Activated CD8-positive, alpha-beta T cell treated with anti-CD3 and anti-CD28 coated beads for 36 hours (primary cell): Measurements from ENCODE around the gene SFTPB. TPM values are rescaled to one million over a fixed set of nuclear protein-coding genes. Genes with fewer than 3 reads are reported as not detected.
"Not testable (repeated sequence)": the region's sequence is repeated elsewhere in the genome, so short reads cannot be mapped to it uniquely, and the experiment has no call there.

Experiments
- ATAC-seq: fragments of 200-7000 bp; cut with Tn5 transposase; one replicate; pipeline ENCODE4 v1.10.0; 2021; ENCODE audit warnings: mild to moderate bottlenecking, moderate library complexity
- CTCF ChIA-PET: fragments of 350-600 bp; sonication (Branson Sonifier 250); formaldehyde crosslinking; loops from one replicate; lab custom pipeline; 2021; ENCODE audit warnings: antibody characterized with exemption; lab: Charles Lee
- POLR2A ChIA-PET: fragments of 350-600 bp; sonication (Branson Sonifier 250); formaldehyde crosslinking; loops from one replicate; lab custom pipeline; 2021; ENCODE audit warnings: antibody characterized with exemption; lab: Charles Lee
- DNase-seq: peaks from one replicate; pipeline ENCODE4 v3.0.0-alpha.2; 2020
- H3K27ac Mint-ChIP-seq: one replicate; pipeline ENCODE4 v1.8.0; 2021; ENCODE audit warnings: mild to moderate bottlenecking, mixed read lengths
- H3K27me3 Mint-ChIP-seq: one replicate; pipeline ENCODE4 v1.8.0; 2021; ENCODE audit warnings: mixed read lengths
- H3K36me3 Mint-ChIP-seq: one replicate; pipeline ENCODE4 v1.8.0; 2021; ENCODE audit warnings: low read depth, mixed read lengths
- H3K4me1 Mint-ChIP-seq: one replicate; pipeline ENCODE4 v1.8.0; 2021; ENCODE audit warnings: low read depth, mixed read lengths
- H3K4me3 Mint-ChIP-seq: one replicate; pipeline ENCODE4 v1.8.0; 2021; ENCODE audit warnings: mild to moderate bottlenecking, moderate library complexity, mixed read lengths
- H3K9me3 Mint-ChIP-seq: one replicate; pipeline ENCODE4 v1.8.0; 2021; ENCODE audit warnings: mixed read lengths
- CTCF ChIP-seq: fragments of 200-600 bp; IDR thresholded peaks from one replicate; pipeline ENCODE4 v1.8.0; 2022; ENCODE audit warnings: antibody characterized with exemption, mild to moderate bottlenecking
- intact Hi-C: fragments of 100-400 bp; cut with micrococcal nuclease; formaldehyde crosslinking; loops from one replicate; pipeline ENCODE4 v1.10.0; 2022
- total RNA-seq, 2 experiments: library from RNA; stranded (reverse); gene quantifications; one replicate each; pipeline ENCODE4 v1.2.3, GENCODE V29; 2021

SFTPB gene
- total RNA-seq, 2 experiments from 2014 or later, result not detected

GRCh38 chr2:85675866-85676548 lies 8.0 kb upstream of the SFTPB start:
- intact Hi-C loops, result no loop called here
- ATAC-seq (no peak), DNase-seq (no peak)
- no peak overlapping the region for H3K4me3 Mint-ChIP-seq
- no peaks in the 10 kb centered on the region for H3K9me3 Mint-ChIP-seq
- H3K36me3 Mint-ChIP-seq, result no peaks in the 10 kb centered on the region
- ChIA-PET CTCF (interaction anchor here (0.7 to 1.9 kb wide), 6 partner anchors 30 to 347 kb away, joined by 3 to 9 read pairs (median 4); no protein-coding TSS in a partner anchor), POLR2A (no interaction called here)
- no peak for TF ChIP-seq CTCF
- H3K4me1 Mint-ChIP-seq, result peaks cover 9% of the 10 kb centered on the region
- no peak overlapping the region for H3K27ac Mint-ChIP-seq
- H3K27me3 Mint-ChIP-seq, result peaks cover 2% of the 10 kb centered on the region

GRCh38 chr2:85675427-85675826 lies 7.4 kb upstream of the SFTPB start:
- DNase-seq, result no peak
- intact Hi-C loops, result no loop called here
- Mint-ChIP-seq H3K9me3 (no peaks in the 10 kb centered on the region), H3K4me3 (no peak overlapping the region), H3K4me1 (peaks cover 4% of the 10 kb centered on the region), H3K27me3 (peaks cover 2% of the 10 kb centered on the region), H3K27ac (no peak overlapping the region), H3K36me3 (no peaks in the 10 kb centered on the region)
- no peak for ATAC-seq
- TF ChIP-seq CTCF, result no peak
- CTCF ChIA-PET, result interaction anchor here (1.1 to 1.9 kb wide), 3 partner anchors 33 to 54 kb away, joined by 3 to 9 read pairs (median 4); no protein-coding TSS in a partner anchor
- POLR2A ChIA-PET, result no interaction called here

- Mint-ChIP-seq H3K27me3 (no peaks in the 10 kb centered on the region), H3K27ac (no peak overlapping the region), H3K4me3 (no peak overlapping the region), H3K4me1 (peaks cover 3% of the 10 kb centered on the region), H3K36me3 (no peaks in the 10 kb centered on the region), H3K9me3 (no peaks in the 10 kb centered on the region)
- ChIA-PET CTCF (interaction anchor here (1.6 kb wide), 1 partner anchor 34 kb away, joined by 4 read pairs; no protein-coding TSS in a partner anchor), POLR2A (interaction anchor here (0.7 kb wide), 1 partner anchor 12 kb away, joined by 3 read pairs; no protein-coding TSS in a partner anchor)
- TF ChIP-seq CTCF, result no peak
- intact Hi-C loops, result no loop called here
- no peak for ATAC-seq
- DNase-seq, result no peak
Observed at GRCh38 chr2:85674417-85674816, 6.4 kb upstream of the SFTPB start.

- ChIA-PET POLR2A (no interaction called here), CTCF (interaction anchor here (1.0 to 1.6 kb wide), 3 partner anchors 33 to 77 kb away, joined by 3 to 6 read pairs (median 4); no protein-coding TSS in a partner anchor)
- ATAC-seq (no peak), DNase-seq (no peak)
- no peaks in the 10 kb centered on the region for H3K36me3 Mint-ChIP-seq
- H3K9me3 Mint-ChIP-seq, result no peaks in the 10 kb centered on the region
- no peak overlapping the region for H3K4me3 Mint-ChIP-seq
- H3K27me3 Mint-ChIP-seq, result no peaks in the 10 kb centered on the region
- no peak overlapping the region for H3K27ac Mint-ChIP-seq
- intact Hi-C loops, result no loop called here
- TF ChIP-seq CTCF, result no peak
- no peaks in the 10 kb centered on the region for H3K4me1 Mint-ChIP-seq
Observed at GRCh38 chr2:85673716-85674375, 5.8 kb upstream of the SFTPB start.

- CTCF ChIA-PET, result interaction anchor here (1.5 to 1.6 kb wide), 2 partner anchors 35 kb away, joined by 4 to 6 read pairs; no protein-coding TSS in a partner anchor
- H3K36me3 Mint-ChIP-seq, result no peaks in the 10 kb centered on the region
- no peak overlapping the region for H3K4me3 Mint-ChIP-seq
- no peaks in the 10 kb centered on the region for H3K27me3 Mint-ChIP-seq
- no peak overlapping the region for H3K27ac Mint-ChIP-seq
- DNase-seq, result no peak
- no peak for ATAC-seq
- no peaks in the 10 kb centered on the region for H3K9me3 Mint-ChIP-seq
- no peaks in the 10 kb centered on the region for H3K4me1 Mint-ChIP-seq
- TF ChIP-seq CTCF, result no peak
- POLR2A ChIA-PET, result no interaction called here
- intact Hi-C loops, result no loop called here
Observed at GRCh38 chr2:85672456-85672855, 4.5 kb upstream of the SFTPB start.

- POLR2A ChIA-PET, intact Hi-C loops, H3K9me3 Mint-ChIP-seq, H3K27ac Mint-ChIP-seq, H3K4me1 Mint-ChIP-seq, ATAC-seq, H3K36me3 Mint-ChIP-seq, H3K4me3 Mint-ChIP-seq, DNase-seq, H3K27me3 Mint-ChIP-seq, CTCF ChIA-PET: not testable (repeated sequence)
Observed at GRCh38 chr2:85670416-85670815, 2.4 kb upstream of the SFTPB start.
